ENCODE measurements around the gene RPS6KC1.
"Not testable (repeated sequence)": the region's sequence is repeated elsewhere in the genome, so short reads cannot be mapped to it uniquely, and the experiment has no call there.

The RPS6KC1 gene

GRCh38 chr1:213163278-213163711, 112.3 kb downstream of the RPS6KC1 start:
- DNase-seq = no peak

GRCh38 chr1:213164561-213164960, 113.5 kb downstream of the RPS6KC1 start:
- DNase-seq = no peak

- DNase-seq = no peak
Observed at GRCh38 chr1:213166852-213167251, 115.8 kb downstream of the RPS6KC1 start.

DNA sequence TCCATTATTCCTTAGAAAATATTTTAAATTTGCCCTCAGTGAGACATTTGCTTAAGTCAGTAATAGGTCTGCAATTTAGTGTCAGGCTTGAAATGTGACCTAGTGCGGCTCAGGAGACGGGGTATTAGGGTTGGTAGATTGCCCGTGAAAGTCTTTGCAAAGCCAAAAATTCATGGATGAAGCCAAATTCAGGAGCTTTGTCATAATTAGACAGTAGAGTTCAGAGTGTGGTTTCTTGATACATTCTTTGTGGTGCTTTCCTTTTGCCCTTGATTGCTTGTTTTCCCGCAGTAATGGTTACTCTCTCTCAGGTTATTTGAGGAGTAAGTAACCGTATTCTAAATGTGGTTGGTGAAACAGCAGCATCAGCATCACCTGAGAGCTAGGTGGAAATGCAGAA, 120.7 kb downstream of the RPS6KC1 start:
- no peak for DNase-seq

DNA sequence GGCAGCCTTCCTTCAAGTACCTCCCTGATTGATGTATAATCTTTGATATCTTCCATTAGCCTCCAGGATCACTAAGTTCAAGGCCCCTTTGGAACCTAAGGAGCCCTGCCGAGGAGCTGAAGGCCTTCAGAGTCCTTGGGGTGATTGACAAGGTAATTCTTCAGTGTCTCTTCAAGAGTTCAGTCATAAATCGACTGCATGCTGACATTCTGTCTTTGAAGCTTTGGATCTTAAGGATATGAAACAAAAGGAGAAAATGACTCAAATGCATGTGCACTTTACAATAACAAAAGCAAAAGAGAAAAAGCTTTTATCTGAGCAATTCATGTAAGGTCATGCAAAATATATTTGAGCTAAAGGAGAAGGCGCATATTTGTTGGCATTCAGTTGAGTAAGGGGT, 125.3 kb downstream of the RPS6KC1 start:
- DNase-seq = no peak

- DNase-seq = no peak
Observed at GRCh38 chr1:213179784-213180183, 128.7 kb downstream of the RPS6KC1 start.

DNA sequence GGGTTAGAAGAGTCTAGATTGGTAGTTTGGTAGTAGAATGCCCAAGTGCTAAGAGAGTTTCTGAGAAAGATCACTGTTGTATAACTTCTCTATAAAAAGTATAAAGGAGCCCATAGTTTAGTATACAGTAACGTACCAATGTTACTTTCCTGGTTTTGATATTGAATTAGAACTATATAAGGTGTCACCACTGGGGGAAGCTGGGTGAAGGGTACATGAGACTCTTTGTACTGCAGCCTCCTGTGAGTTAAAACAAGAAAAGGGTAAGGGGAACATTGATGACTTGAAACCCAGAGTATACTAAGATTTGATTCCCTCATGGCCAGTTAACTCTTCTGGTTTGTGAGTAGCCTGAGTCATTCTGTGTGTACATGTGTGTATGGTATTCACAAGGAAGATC, 129.8 kb downstream of the RPS6KC1 start:
- DNase-seq = no peak

DNA sequence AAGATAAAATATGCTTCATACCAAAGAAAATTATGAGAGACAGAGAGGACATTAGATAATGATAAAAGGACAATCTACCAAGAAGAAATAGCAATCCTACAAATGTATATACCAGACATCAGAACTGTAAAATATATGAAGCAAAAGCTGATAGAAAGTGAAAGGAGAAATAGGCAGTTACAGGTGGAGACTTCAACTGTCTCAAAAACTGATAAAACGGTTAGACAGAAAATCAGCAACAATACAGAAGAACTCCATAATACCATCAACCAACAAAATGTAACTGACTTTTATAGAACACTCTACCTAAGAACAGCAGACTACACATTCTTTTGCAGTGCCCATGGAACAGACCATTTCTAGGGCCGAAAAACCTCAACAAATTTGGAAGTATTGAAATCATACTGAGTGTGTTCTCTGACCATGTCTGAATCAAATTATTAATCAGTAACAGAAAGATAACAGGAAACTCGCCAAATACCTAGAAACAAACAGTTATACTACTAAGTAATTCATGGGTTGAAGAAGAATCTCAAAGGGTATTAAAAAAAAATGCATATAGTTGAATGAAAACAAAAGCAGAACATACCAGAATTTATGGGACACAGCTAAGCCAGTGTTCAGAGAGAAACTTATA, 132.1 kb downstream of the RPS6KC1 start:
- no peak for DNase-seq

DNA sequence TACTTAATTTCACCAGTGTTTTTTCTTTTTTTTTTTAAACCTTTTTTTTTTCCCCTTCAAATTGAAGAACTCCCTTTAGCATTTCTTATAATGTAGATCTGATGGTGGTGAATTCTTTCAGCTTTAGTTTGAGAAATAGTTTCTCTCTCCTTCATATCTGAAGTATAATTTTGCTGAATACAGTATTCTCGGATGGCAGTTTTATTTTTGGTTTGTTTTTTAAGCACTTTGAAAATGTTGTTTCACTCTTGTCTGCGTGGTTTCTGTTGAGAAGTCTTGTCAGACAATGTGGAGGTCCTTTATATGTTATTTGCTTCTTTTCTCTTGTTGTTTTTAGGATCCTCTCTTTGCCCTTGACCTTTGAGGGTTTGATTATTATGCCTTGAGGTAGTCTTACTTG, 135.1 kb downstream of the RPS6KC1 start:
- DNase-seq = no peak

DNA sequence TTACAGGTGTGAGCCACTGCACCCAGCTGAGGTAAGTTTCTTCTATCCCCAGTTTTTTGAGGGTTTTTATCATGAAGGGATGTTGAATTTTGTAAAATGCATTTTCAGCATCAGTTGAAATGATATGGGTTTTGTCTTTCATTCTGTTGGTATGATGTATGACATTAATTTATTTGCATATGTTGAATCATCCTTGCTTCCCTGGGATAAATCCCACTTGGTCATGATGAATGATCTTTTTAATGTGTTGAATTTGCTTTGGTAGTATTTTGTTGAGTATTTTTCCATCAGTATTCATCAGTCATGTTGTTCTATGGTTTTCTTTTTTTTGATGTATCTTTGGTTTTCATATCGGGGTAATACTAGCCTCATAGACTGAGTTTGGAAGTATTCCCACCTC, 141.0 kb downstream of the RPS6KC1 start:
- no peak for DNase-seq

DNA sequence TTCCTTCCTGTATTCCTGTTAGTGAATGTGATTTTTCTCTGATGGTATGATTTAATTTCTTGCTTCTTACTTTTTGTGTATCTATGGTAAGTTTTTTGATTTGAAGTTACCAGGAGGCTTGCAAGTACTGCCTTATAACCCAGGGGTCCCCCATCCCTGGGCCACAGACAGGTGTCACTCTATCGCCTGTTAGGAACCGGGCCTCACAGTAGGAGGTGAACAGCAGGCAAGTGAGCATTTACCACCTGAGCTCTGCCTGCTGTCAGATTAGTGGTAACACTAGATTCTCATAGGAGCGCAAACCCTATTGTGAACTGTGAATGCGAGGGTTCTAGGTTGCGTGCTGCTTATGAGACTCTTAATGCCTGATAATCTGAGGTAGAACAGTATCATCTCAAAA, 143.3 kb downstream of the RPS6KC1 start:
- DNase-seq = no peak

DNA sequence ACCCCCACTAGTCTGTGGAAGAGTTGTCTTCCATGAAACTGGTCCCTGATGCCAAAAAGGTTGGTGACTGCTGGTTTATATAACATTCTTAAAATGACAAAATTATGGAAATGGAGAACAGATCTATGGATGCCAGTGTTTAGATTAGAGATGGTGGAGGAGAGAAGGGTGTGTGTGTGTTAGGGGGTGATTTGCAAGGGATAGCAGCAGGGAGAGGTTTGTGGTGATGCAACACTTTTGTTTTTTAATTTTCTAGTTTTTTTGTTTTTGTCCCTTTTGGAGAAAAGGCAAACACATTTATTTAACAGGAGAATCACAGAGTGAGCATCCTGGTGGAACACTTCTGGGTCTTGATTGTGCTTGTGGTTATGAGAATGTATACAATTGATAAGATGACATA, 143.8 kb downstream of the RPS6KC1 start:
- no peak for DNase-seq

GRCh38 chr1:213196328-213197054, 145.4 kb downstream of the RPS6KC1 start:
- not testable (repeated sequence) for DNase-seq

DNA sequence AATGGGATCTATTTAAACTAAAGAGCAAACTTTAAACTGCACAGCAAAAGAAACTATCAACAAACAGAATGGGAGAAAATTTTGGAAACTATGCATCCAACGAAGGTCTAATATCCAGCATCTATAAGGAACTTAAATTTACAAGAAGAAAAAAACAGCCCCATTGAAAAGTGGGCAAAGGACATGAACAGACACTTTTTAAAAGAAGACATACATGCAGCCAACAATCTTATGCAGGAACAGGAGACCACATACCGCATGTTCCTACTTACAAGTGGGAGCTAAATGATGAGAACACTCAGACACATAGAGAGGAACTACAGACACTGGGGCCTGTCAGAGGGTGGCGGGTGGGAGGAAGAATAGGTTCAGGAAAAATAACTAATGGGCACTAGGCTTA, 149.6 kb downstream of the RPS6KC1 start:
- DNase-seq = no peak

- DNase-seq = no peak
Observed at GRCh38 chr1:213201380-213202155, 150.5 kb downstream of the RPS6KC1 start.

- DNase-seq = no peak
Observed at GRCh38 chr1:213211201-213211600, 160.2 kb downstream of the RPS6KC1 start.

- DNase-seq = not testable (repeated sequence)
Observed at GRCh38 chr1:213219076-213219475, 168.0 kb downstream of the RPS6KC1 start.

- DNase-seq = no peak
Observed at GRCh38 chr1:213221209-213221608, 170.2 kb downstream of the RPS6KC1 start.

- DNase-seq = no peak
Observed at GRCh38 chr1:213227458-213227857, 176.4 kb downstream of the RPS6KC1 start.

- no peak for DNase-seq
Observed at GRCh38 chr1:213231795-213232231, 180.8 kb downstream of the RPS6KC1 start.

DNA sequence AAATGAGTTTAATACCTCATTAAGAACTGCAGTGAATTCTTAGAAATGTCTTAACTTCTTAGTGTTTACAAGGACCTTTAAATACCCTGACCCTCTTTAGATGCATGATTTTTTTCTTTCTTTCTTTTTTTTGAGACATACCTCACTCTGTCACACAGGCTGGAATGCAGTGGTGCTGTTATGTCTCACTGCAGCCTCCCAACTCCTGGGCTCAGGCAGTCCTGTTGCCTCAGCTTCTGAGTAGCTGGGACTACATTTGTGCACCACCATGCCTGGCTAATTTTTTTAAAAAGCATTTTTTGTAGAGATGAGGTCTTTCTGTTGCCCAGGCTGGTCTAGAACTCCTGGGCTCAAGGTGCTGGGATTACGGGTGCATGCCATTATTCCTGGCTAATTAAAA, 191.8 kb downstream of the RPS6KC1 start:
- no peak for DNase-seq

DNA sequence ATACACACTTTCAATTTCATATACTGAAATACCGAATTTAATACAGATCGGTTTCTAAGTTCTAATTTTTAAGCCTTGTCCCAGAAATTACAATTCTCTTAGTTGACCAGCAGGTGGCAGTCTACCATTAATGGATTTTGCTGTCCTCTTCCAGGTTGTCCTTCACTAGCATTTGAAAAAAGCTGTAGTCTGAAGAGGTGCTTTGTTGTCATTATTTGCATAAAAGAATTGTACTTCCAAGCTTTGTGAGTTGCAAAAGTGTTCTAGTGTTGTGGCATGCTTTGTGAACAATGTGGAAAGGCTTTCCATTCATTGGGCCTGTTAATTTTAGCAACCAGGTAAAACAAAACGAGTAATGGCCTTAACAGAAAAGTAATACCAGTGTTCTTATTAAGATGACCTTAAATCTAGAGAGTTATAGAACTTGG, 193.6 kb downstream of the RPS6KC1 start:
- DNase-seq = no peak

DNA sequence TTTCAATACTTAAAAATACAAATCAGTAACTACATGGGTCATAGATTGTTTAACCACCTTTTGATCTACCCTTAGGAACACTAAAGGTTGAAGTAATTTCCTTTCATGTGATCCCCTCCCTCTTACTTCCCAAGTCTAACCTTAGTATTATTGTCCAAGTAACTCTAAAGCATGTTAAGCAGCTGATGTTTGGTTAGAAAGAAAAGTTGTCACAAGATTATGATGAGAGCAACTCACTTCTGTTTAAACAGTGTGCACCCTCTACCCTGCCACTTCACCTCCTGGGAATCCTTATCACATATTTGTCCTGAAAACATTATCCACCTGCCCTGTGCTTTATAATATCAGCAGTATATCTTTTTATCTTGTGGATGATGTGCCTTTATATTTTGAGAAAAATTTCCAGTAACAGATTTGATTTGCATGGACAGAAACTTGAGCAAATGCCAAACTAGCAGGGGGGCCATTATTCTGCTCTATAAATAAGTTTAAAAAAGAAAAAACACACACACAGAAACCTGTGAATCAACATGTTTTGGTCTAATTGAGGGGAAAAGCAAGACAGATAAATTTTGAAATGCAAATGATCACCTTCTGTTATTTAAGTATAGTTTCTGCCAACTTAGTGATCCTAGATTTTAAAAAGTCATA, 194.3 kb downstream of the RPS6KC1 start:
- no peak for DNase-seq

All from 8988T (cell line).